Progenitor cell of endocrine pancreas (in vitro differentiated cells): ENCODE data around the gene HRAS. TPM values are rescaled to one million over a fixed set of nuclear protein-coding genes. Genes with fewer than 3 reads are reported as not detected.

Source experiments
- DNase-seq: peaks from one replicate; pipeline ENCODE4 v3.0.0; 2021; ENCODE audit warnings: low spot score; ENCODE audit not compliant: unreplicated experiment
- H3K27ac Mint-ChIP-seq: 2 replicates; pipeline ENCODE4 v1.8.0; 2021; ENCODE audit warnings: mild to moderate bottlenecking, moderate library complexity, mixed read lengths
- H3K27me3 Mint-ChIP-seq: 2 replicates; pipeline ENCODE4 v1.8.0; 2021; ENCODE audit warnings: mixed read lengths
- H3K36me3 Mint-ChIP-seq: 2 replicates; pipeline ENCODE4 v1.8.0; 2022; ENCODE audit warnings: mixed read lengths; ENCODE audit not compliant: insufficient read depth
- H3K4me1 Mint-ChIP-seq: 2 replicates; pipeline ENCODE4 v1.8.0; 2021; ENCODE audit warnings: low read depth, mixed read lengths
- H3K4me3 Mint-ChIP-seq: 2 replicates; pipeline ENCODE4 v1.8.0; 2021; ENCODE audit warnings: low read depth, mild to moderate bottlenecking, moderate library complexity, mixed read lengths
- H3K9me3 Mint-ChIP-seq: 2 replicates; pipeline ENCODE4 v1.8.0; 2021; ENCODE audit warnings: low read depth, mixed read lengths
- CTCF ChIP-seq: fragments of 200-600 bp; sonication (generic); IDR thresholded peaks from one replicate; pipeline ENCODE4 v1.5.0; 2021; ENCODE audit warnings: antibody characterized with exemption, mild to moderate bottlenecking; ENCODE audit not compliant: unreplicated experiment
- total RNA-seq: library from RNA; stranded (reverse); gene quantifications from 2 replicates; pipeline ENCODE4 v1.2.1, GENCODE V29; 2021

Gene HRAS
- total RNA-seq, 1 donor from 2014 or later = 61.6 TPM

GRCh38 chr11:569158-569885, 33.9 kb upstream of the HRAS start:
- DNase-seq = no peak
- Mint-ChIP-seq H3K4me1 (peaks cover 3% of the 10 kb centered on the region), H3K36me3 (no peaks in the 10 kb centered on the region), H3K9me3 (no peaks in the 10 kb centered on the region), H3K27ac (no peak overlapping the region), H3K4me3 (peak overlapping the region; percentile 73), H3K27me3 (peaks cover 7% of the 10 kb centered on the region)
- no peak for TF ChIP-seq CTCF

GRCh38 chr11:568306-569157, 33.2 kb upstream of the HRAS start:
- Mint-ChIP-seq H3K36me3 (peaks cover 1% of the 10 kb centered on the region), H3K9me3 (no peaks in the 10 kb centered on the region), H3K4me1 (no peaks in the 10 kb centered on the region), H3K4me3 (peak overlapping the region; percentile 73), H3K27ac (no peak overlapping the region), H3K27me3 (peaks cover 3% of the 10 kb centered on the region)
- TF ChIP-seq CTCF = no peak
- peak; percentile 97 for DNase-seq

GRCh38 chr11:567629-568292, 32.4 kb upstream of the HRAS start:
- Mint-ChIP-seq H3K27ac (peak overlapping the region; percentile 83), H3K4me3 (peak overlapping the region; percentile 77), H3K9me3 (no peaks in the 10 kb centered on the region), H3K36me3 (peaks cover 3% of the 10 kb centered on the region), H3K27me3 (no peaks in the 10 kb centered on the region), H3K4me1 (no peaks in the 10 kb centered on the region)
- no peak for TF ChIP-seq CTCF
- DNase-seq = no peak

DNA sequence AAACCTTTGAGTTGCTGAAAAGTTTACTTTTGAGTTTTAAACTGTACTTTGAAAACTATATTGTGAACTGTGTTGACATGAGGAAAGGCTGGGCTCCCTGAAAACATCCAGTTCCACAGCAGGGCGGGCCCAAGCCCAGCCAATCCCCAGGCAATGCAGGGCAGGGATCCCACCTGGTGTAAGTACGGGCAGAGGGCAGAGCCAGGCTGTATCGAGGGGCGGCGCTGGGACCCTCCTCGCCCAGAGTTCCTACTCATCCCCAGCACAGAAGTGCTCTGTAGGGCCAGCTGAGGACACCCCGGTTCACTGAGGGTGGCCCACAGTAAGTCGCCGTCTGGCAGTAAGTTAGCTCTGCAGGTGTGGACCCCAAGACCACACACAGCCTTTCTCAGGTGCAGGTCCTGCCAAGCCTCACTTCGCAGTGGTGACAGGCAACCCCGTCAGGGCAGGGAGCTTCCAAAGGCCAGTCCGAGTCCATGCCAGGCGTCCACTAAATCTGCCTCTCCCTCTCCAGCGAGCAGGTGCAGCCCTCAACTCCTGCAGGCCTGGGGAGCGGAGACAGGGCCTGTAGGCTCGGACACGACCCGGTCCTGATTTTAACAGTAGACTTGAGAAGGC, 31.7 kb upstream of the HRAS start:
- Mint-ChIP-seq H3K4me1 (no peaks in the 10 kb centered on the region), H3K36me3 (peaks cover 3% of the 10 kb centered on the region), H3K27ac (no peak overlapping the region), H3K27me3 (no peaks in the 10 kb centered on the region), H3K9me3 (no peaks in the 10 kb centered on the region), H3K4me3 (peak overlapping the region; percentile 77)
- DNase-seq = no peak
- no peak for TF ChIP-seq CTCF

DNA sequence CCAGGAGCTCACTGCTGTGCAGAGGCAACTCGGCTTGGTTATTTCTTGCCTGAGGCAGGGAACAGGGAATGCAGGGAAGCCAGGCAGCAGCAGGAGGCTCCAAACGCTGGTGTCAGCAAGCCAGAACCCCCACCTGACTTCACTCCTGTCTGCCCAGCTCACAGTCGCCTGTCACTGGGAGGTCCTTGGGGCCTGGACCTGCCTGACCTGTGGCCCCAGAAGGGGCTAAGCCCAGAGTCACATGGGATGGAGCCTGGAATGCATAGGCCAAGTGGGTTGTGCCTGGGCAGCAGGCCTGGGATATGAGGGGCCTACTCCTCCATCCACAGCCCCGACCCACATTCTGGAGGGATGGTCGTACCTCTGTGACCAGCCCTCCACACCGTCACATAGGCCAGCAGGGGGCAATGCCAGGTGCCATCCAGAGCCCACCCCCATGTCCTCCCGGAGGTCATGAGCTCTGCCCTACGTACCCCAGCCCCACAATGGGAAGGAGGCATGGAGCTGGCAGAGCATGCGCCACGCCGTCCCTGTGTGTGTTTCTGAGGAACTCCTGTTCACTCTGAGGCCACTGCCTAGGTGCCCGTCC, 30.6 kb upstream of the HRAS start:
- H3K4me3 Mint-ChIP-seq = no peak overlapping the region
- H3K4me1 Mint-ChIP-seq = peaks cover 4% of the 10 kb centered on the region
- TF ChIP-seq CTCF = no peak
- DNase-seq = no peak
- H3K27ac Mint-ChIP-seq = no peak overlapping the region
- H3K27me3 Mint-ChIP-seq = no peaks in the 10 kb centered on the region
- H3K9me3 Mint-ChIP-seq = no peaks in the 10 kb centered on the region
- H3K36me3 Mint-ChIP-seq = peaks cover 3% of the 10 kb centered on the region
